Measurements from ENCODE around the gene PRKAG2. TPM values are rescaled to one million over a fixed set of nuclear protein-coding genes. Genes with fewer than 3 reads are reported as not detected.
"Not testable (repeated sequence)": the region's sequence is repeated elsewhere in the genome, so short reads cannot be mapped to it uniquely, and the experiment has no call there.

The PRKAG2 gene
- total and polyA plus RNA-seq, 4 donors = 3.6 to 25.1 (median 16.8) TPM

DNA sequence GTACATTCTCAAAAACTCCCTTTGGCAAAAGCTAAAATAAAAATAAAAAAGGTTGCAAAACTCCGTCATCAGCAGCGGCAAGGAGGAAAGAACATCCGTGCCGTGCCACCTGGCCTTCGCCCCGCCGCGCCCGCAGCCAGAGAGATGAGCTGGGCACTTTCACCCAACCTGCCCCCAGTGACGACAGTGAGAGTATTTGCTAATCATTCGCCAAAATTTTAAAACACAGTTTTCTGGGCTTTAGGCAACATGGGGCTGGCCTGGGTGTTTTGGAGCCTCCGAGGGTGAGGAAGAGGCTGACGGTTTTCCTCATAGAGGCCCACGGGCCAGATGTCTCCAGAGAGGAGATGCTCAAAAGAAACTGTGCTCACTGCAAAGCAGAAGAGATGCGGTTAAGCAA, 128.2 kb downstream of the PRKAG2 start (continued):
- TF ChIP-seq, protein P1, sequence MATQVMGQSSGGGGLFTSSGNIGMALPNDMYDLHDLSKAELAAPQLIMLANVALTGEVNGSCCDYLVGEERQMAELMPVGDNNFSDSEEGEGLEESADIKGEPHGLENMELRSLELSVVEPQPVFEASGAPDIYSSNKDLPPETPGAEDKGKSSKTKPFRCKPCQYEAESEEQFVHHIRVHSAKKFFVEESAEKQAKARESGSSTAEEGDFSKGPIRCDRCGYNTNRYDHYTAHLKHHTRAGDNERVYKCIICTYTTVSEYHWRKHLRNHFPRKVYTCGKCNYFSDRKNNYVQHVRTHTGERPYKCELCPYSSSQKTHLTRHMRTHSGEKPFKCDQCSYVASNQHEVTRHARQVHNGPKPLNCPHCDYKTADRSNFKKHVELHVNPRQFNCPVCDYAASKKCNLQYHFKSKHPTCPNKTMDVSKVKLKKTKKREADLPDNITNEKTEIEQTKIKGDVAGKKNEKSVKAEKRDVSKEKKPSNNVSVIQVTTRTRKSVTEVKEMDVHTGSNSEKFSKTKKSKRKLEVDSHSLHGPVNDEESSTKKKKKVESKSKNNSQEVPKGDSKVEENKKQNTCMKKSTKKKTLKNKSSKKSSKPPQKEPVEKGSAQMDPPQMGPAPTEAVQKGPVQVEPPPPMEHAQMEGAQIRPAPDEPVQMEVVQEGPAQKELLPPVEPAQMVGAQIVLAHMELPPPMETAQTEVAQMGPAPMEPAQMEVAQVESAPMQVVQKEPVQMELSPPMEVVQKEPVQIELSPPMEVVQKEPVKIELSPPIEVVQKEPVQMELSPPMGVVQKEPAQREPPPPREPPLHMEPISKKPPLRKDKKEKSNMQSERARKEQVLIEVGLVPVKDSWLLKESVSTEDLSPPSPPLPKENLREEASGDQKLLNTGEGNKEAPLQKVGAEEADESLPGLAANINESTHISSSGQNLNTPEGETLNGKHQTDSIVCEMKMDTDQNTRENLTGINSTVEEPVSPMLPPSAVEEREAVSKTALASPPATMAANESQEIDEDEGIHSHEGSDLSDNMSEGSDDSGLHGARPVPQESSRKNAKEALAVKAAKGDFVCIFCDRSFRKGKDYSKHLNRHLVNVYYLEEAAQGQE (IDR thresholded peaks at IDR 0.05) = peak; percentile 82
- TF ChIP-seq GABPA (IDR thresholded peaks at IDR 0.05 in 1 of 2, conservative IDR thresholded peaks at IDR 0.05 in 1 of 2) (peak in 1 of 2 donors; percentile 46), HNF4G (IDR thresholded peaks at IDR 0.05) (no peak), HNF4A (conservative IDR thresholded peaks at IDR 0.05) (peak; percentile 82 to 91), SP1 (IDR thresholded peaks at IDR 0.05) (peak; percentile 91), JUND (IDR thresholded peaks at IDR 0.05) (peak in 1 of 2 donors; percentile 65), MAX (IDR thresholded peaks at IDR 0.05) (peak; percentile 46)

GRCh38 chr7:151748021-151748420, 128.9 kb downstream of the PRKAG2 start:
- H3K9ac ChIP-seq (ENCODE audit: low read depth in 1 of 2, low read length in 2 of 2) = peak overlapping the region in 1 of 2 donors; percentile 94
- H3K36me3 ChIP-seq (ENCODE audit: control insufficient read depth in 4 of 4, insufficient read depth in 3 of 4, low read depth in 1 of 4, low read length in 3 of 4); H3K27me3 ChIP-seq (ENCODE audit: control insufficient read depth in 4 of 4, insufficient read depth in 4 of 4, low read length in 3 of 4); H3K4me3 ChIP-seq (ENCODE audit: low read depth in 1 of 3, low read length in 3 of 3); H3K9me3 ChIP-seq (ENCODE audit: control insufficient read depth in 4 of 4, low read length in 3 of 4); DNase-seq (ENCODE audit: low spot score): not testable (repeated sequence)
- H3K4me1 ChIP-seq (ENCODE audit: control insufficient read depth in 4 of 4, insufficient read depth in 4 of 4, low read length in 3 of 4) = peaks cover 17 to 53% (median 37%) of the 10 kb centered on the region in 4 donors
- WGBS = 92% methylated on average over 5 of the region's 5 CpGs
- H3K27ac ChIP-seq (ENCODE audit: low read depth in 1 of 2, low read length in 2 of 2) = peak overlapping the region; percentile 94

- peak overlapping the region; percentile 4 to 88 for H3K9ac ChIP-seq (ENCODE audit: low read depth in 1 of 2, low read length in 2 of 2)
- no peak overlapping the region for H3K4me3 ChIP-seq (ENCODE audit: low read depth in 1 of 3, low read length in 3 of 3)
- H3K36me3 ChIP-seq (ENCODE audit: control insufficient read depth in 4 of 4, insufficient read depth in 3 of 4, low read depth in 1 of 4, low read length in 3 of 4) = no peaks in the 10 kb centered on the region
- peaks cover 21 to 59% (median 42%) of the 10 kb centered on the region in 4 donors for H3K4me1 ChIP-seq (ENCODE audit: control insufficient read depth in 4 of 4, insufficient read depth in 4 of 4, low read length in 3 of 4)
- peak overlapping the region; percentile 94 for H3K27ac ChIP-seq (ENCODE audit: low read depth in 1 of 2, low read length in 2 of 2)
- WGBS = 37% methylated on average over 11 of the region's 11 CpGs
- no peaks in the 10 kb centered on the region for H3K27me3 ChIP-seq (ENCODE audit: control insufficient read depth in 4 of 4, insufficient read depth in 4 of 4, low read length in 3 of 4)
- H3K9me3 ChIP-seq (ENCODE audit: control insufficient read depth in 4 of 4, low read length in 3 of 4) = no peaks in the 10 kb centered on the region
- no peak for DNase-seq (ENCODE audit: low spot score)
- TF ChIP-seq RAD21 (IDR thresholded peaks at IDR 0.05) (no peak), TAF1 (conservative IDR thresholded peaks at IDR 0.05) (no peak), YY1 (IDR thresholded peaks at IDR 0.05) (no peak), GABPA (IDR thresholded peaks at IDR 0.05 in 1 of 2, conservative IDR thresholded peaks at IDR 0.05 in 1 of 2) (no peak), EGR1 (IDR thresholded peaks at IDR 0.05; ENCODE audit: low read depth in 2 of 2) (no peak), SP1 (IDR thresholded peaks at IDR 0.05) (no peak), MAX (IDR thresholded peaks at IDR 0.05) (no peak), HNF4G (IDR thresholded peaks at IDR 0.05) (no peak), JUND (IDR thresholded peaks at IDR 0.05) (no peak)
- TF ChIP-seq, protein P2, sequence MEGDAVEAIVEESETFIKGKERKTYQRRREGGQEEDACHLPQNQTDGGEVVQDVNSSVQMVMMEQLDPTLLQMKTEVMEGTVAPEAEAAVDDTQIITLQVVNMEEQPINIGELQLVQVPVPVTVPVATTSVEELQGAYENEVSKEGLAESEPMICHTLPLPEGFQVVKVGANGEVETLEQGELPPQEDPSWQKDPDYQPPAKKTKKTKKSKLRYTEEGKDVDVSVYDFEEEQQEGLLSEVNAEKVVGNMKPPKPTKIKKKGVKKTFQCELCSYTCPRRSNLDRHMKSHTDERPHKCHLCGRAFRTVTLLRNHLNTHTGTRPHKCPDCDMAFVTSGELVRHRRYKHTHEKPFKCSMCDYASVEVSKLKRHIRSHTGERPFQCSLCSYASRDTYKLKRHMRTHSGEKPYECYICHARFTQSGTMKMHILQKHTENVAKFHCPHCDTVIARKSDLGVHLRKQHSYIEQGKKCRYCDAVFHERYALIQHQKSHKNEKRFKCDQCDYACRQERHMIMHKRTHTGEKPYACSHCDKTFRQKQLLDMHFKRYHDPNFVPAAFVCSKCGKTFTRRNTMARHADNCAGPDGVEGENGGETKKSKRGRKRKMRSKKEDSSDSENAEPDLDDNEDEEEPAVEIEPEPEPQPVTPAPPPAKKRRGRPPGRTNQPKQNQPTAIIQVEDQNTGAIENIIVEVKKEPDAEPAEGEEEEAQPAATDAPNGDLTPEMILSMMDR (IDR thresholded peaks at IDR 0.05; ENCODE audit: low read depth, low read length, missing input control) = no peak
- TF ChIP-seq, protein P1 (IDR thresholded peaks at IDR 0.05) = no peak
- TF ChIP-seq, protein P3, sequence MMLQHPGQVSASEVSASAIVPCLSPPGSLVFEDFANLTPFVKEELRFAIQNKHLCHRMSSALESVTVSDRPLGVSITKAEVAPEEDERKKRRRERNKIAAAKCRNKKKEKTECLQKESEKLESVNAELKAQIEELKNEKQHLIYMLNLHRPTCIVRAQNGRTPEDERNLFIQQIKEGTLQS (IDR thresholded peaks at IDR 0.05) = no peak
These were observed 131.2 kb downstream of the PRKAG2 start for GRCh38 chr7:151745706-151746105.
